Chondrocyte (in vitro differentiated cells): ENCODE data around the gene MEI1. TPM values are rescaled to one million over a fixed set of nuclear protein-coding genes. Genes with fewer than 3 reads are reported as not detected.

Experiments used
- DNase-seq: peaks from one replicate; pipeline ENCODE4 v3.0.0; 2021; ENCODE audit warnings: mixed read lengths, low spot score
- H3K27ac Mint-ChIP-seq: one replicate; pipeline ENCODE4 v1.8.0; 2021; ENCODE audit warnings: mild to moderate bottlenecking, moderate library complexity, mixed read lengths; ENCODE audit not compliant: unreplicated experiment
- H3K27me3 Mint-ChIP-seq: 2 replicates; pipeline ENCODE4 v1.8.0; 2021; ENCODE audit warnings: low read depth, mixed read lengths
- H3K36me3 Mint-ChIP-seq: 2 replicates; pipeline ENCODE4 v1.8.0; 2021; ENCODE audit warnings: low read depth, mixed read lengths
- H3K4me1 Mint-ChIP-seq: 2 replicates; pipeline ENCODE4 v1.8.0; 2021; ENCODE audit warnings: low read depth, mild to moderate bottlenecking, mixed read lengths
- H3K4me3 Mint-ChIP-seq: one replicate; pipeline ENCODE4 v1.8.0; 2021; ENCODE audit warnings: mild to moderate bottlenecking, moderate library complexity, mixed read lengths; ENCODE audit not compliant: unreplicated experiment
- H3K9me3 Mint-ChIP-seq: 2 replicates; pipeline ENCODE4 v1.8.0; 2021; ENCODE audit warnings: low read depth, mixed read lengths
- total RNA-seq: library from RNA; stranded (reverse); gene quantifications from 3 replicates; pipeline ENCODE4 v1.2.1, GENCODE V29; 2021
- TF ChIP-seq, protein P1 (sequence below): fragments of 200-600 bp; sonication (generic); IDR thresholded peaks from 2 replicates; pipeline ENCODE4 v1.5.0; 2021; ENCODE audit warnings: antibody characterized with exemption, mild to moderate bottlenecking, moderate library complexity

Gene MEI1
- total RNA-seq, 1 donor from 2014 or later: 0.40 TPM

DNA sequence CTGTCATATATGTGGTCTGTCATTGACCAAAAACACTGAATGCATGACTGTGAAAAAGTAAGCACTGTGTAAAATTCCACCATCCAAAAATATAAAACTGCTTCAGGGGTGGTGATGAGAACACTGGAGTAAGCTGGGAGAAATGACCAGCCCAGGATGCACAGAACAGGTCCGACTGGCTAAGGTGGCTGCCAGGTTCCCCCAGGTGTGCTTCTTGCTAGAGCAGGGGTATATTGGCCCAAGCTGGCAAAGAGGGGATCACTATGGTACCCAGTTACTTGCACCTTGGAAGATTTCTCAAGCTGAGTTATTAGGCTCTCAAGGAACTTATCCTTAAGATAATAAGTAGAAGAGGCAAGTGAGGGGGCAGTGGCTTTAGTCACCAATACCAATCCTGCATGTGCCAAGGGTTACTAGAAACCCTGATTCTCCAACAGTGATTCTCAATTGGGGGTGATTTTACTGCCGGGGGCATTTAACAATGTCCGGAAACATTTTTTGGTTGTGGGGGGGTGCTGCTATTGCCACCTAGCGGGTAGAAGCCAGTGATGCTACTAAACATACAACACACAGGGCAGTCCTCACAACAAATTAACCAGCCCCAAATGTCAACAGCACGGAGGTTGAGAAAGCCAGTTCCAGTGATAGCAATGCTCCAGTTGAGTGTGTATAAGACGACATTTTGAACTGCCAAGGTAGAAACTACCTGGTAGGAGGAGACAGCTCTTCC, 26.4 kb upstream of the MEI1 start:
- Mint-ChIP-seq H3K36me3 (peaks cover 13% of the 10 kb centered on the region), H3K9me3 (no peaks in the 10 kb centered on the region), H3K4me1 (peaks cover 10% of the 10 kb centered on the region), H3K4me3 (no peak overlapping the region), H3K27ac (no peak overlapping the region), H3K27me3 (no peaks in the 10 kb centered on the region)
- DNase-seq: no peak
- TF ChIP-seq, protein P1, sequence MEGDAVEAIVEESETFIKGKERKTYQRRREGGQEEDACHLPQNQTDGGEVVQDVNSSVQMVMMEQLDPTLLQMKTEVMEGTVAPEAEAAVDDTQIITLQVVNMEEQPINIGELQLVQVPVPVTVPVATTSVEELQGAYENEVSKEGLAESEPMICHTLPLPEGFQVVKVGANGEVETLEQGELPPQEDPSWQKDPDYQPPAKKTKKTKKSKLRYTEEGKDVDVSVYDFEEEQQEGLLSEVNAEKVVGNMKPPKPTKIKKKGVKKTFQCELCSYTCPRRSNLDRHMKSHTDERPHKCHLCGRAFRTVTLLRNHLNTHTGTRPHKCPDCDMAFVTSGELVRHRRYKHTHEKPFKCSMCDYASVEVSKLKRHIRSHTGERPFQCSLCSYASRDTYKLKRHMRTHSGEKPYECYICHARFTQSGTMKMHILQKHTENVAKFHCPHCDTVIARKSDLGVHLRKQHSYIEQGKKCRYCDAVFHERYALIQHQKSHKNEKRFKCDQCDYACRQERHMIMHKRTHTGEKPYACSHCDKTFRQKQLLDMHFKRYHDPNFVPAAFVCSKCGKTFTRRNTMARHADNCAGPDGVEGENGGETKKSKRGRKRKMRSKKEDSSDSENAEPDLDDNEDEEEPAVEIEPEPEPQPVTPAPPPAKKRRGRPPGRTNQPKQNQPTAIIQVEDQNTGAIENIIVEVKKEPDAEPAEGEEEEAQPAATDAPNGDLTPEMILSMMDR: peak; percentile 41

DNA sequence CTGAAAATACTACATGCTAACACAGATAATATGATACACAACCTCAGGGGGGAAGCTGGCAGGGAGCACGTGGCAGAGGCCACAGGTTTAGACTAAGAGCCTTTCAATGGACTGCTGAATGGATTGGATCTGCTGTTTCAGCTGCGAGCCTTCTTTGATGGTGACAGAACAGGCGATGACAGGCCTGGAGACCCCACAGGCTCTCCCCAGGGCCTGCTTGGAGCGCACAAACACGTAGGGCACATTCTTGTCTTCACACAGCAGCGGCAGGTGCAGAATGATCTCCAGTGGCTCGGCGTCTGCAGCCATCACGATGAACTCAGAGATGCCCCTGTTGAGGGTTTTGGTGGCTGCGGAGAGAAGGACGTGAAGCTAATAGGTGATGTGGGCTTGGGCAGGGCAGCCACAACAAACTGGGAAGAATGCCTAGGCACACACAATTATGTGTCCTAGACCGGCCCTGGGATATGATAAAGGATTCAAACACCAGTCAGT, 24.4 kb upstream of the MEI1 start:
- Mint-ChIP-seq H3K4me3 (no peak overlapping the region), H3K27me3 (no peaks in the 10 kb centered on the region), H3K36me3 (peaks cover 18% of the 10 kb centered on the region), H3K4me1 (peaks cover 4% of the 10 kb centered on the region), H3K9me3 (no peaks in the 10 kb centered on the region), H3K27ac (no peak overlapping the region)
- TF ChIP-seq, protein P1: no peak
- no peak for DNase-seq

DNA sequence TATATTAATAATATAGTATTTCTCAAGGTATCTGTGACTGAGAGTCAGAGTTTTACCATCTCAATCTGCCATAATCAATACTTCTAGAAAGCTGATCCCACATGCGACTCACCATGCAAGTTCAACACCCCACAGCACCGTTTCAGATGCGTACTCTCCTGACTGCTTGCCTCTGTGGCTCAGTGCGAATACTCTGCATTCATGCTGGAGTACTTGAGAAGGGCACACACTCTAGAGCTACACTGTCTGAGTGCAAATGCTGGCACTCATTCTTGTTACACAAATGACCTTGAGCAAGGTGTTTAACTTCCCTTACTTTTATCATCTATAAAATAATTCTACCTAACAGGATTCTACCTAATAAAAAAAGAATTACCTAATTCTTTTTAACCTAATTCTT, 23.2 kb upstream of the MEI1 start:
- peaks cover 3% of the 10 kb centered on the region for H3K4me1 Mint-ChIP-seq
- DNase-seq: no peak
- H3K27ac Mint-ChIP-seq: no peak overlapping the region
- H3K27me3 Mint-ChIP-seq: no peaks in the 10 kb centered on the region
- TF ChIP-seq, protein P1: no peak
- peaks cover 23% of the 10 kb centered on the region for H3K36me3 Mint-ChIP-seq
- H3K9me3 Mint-ChIP-seq: no peaks in the 10 kb centered on the region
- H3K4me3 Mint-ChIP-seq: no peak overlapping the region

DNA sequence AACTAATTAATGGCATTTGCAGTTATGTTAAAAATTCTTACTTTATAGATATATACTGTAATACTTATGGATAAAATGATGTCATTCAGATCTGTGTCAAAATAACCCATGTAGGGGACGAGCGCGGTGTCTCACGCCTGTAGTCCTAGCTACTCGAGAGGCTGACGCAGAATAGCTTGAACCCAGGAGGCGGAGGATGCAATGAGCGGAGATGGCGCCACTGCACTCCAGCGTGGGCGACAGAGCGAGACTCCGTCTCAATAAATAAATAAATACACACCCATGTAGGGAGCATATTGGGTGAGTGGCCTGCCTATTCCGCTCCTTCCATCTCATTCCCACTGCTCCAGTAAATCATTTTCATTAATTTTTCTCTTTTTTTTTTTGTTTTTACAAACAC, 17.7 kb upstream of the MEI1 start:
- H3K9me3 Mint-ChIP-seq: no peaks in the 10 kb centered on the region
- peaks cover 17% of the 10 kb centered on the region for H3K4me1 Mint-ChIP-seq
- DNase-seq: no peak
- peak overlapping the region; percentile 93 for H3K4me3 Mint-ChIP-seq
- H3K27me3 Mint-ChIP-seq: no peaks in the 10 kb centered on the region
- H3K27ac Mint-ChIP-seq: peak overlapping the region; percentile 95
- H3K36me3 Mint-ChIP-seq: peaks cover 14% of the 10 kb centered on the region
- TF ChIP-seq, protein P1: no peak

DNA sequence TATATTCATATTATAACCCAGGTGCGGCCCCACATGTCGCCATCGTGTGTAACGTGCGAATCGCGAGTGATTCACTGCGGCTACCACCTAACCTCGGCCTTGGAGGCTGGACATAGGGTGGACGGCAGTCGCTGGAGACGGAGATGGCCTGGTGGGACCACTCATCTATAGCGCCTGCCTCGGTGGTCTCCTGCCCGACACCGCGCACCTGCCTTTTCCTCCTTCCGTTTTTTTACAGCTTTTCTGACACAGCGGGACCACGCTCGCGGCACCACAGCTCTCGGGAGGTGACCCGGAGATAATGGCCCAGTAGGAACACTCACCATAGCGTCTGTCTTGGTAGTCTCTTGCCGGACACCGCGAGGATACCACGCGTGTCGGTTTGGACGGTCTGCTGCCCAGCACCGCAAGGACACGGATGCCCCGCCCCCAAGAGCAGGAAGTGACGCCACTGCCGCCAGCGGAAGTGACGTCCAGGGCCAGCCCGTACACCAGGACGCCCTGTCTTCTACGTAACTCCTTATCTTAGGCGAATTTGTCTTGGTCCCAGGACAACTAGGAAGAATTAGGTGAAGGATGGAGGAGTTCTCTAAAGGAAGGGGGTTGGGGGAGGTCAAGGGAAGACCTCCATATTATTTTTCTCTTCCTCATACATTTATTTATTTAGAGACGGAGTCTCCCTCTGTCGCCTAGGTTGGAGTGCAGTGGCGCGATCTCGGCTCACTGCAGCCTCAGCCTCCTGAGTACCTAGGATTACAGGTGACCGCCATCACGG, 17.1 kb upstream of the MEI1 start:
- H3K27ac Mint-ChIP-seq: peak overlapping the region; percentile 95
- H3K36me3 Mint-ChIP-seq: peaks cover 14% of the 10 kb centered on the region
- H3K27me3 Mint-ChIP-seq: no peaks in the 10 kb centered on the region
- peaks cover 20% of the 10 kb centered on the region for H3K4me1 Mint-ChIP-seq
- no peaks in the 10 kb centered on the region for H3K9me3 Mint-ChIP-seq
- TF ChIP-seq, protein P1: peak; percentile 44
- DNase-seq: peak; percentile 96
- peak overlapping the region; percentile 93 for H3K4me3 Mint-ChIP-seq
